ENCODE results near the gene MCF2L. TPM values are rescaled to one million over a fixed set of nuclear protein-coding genes. Genes with fewer than 3 reads are reported as not detected.

The MCF2L gene
- total RNA-seq, 4 donors from 2014 or later: 46.5 to 89.7 (median 55.0) TPM

- TF ChIP-seq, protein P1, sequence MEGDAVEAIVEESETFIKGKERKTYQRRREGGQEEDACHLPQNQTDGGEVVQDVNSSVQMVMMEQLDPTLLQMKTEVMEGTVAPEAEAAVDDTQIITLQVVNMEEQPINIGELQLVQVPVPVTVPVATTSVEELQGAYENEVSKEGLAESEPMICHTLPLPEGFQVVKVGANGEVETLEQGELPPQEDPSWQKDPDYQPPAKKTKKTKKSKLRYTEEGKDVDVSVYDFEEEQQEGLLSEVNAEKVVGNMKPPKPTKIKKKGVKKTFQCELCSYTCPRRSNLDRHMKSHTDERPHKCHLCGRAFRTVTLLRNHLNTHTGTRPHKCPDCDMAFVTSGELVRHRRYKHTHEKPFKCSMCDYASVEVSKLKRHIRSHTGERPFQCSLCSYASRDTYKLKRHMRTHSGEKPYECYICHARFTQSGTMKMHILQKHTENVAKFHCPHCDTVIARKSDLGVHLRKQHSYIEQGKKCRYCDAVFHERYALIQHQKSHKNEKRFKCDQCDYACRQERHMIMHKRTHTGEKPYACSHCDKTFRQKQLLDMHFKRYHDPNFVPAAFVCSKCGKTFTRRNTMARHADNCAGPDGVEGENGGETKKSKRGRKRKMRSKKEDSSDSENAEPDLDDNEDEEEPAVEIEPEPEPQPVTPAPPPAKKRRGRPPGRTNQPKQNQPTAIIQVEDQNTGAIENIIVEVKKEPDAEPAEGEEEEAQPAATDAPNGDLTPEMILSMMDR (IDR thresholded peaks at IDR 0.05): no peak
- DNase-seq (ENCODE audit: low spot score in 2 of 2): no peak
- 63 to 71% methylated on average over 29 of the region's 29 CpGs for whole genome bisulfite sequencing, 2 donors
- intact Hi-C loops (cut with DNase I; ENCODE audit: low total_unique reads): no loop called here
- H3K4me3 ChIP-seq (ENCODE audit: low read depth, poor library complexity, severe bottlenecking): no peak overlapping the region
Observed at GRCh38 chr13:113017506-113018215, 48.6 kb downstream of the MCF2L start.

DNA sequence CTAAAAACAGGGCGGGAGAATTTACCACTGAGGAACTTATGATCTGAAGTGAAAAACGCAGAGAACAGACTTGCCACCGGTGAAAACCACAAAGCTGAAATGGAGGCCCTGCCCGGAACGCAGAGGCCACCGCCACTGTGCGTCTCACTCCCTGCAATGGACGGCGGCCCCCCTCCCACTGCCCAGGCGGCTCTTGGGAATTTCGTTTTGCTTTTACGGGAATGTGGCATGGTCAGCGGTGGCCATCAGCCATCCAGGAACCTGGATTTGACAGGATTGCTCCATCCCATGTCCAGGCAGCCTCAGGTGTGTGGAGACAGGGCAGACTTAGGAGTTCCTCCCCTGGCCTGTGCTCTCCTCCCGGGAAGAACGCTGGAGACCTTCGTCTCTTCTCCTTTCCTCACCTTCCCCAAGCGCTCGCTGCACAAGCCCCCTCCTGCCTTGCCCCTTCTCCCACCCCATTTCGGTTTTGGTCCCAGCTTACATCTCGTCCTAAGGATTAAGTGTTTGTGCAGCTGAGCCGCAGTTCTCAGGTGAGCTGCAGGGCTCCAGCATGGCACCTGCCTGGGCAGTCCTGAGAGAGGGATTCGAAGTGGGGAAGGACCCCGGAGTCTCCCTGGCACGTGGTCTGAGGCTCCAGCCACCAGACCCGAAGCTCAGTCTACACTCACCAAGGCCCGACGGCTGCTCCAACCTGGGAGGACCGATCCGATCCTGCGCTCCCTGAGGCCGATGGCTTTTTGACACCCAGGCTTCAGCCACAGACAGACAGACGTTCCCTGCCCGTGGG lies 49.9 kb downstream of the MCF2L start:
- no peak overlapping the region for H3K4me3 ChIP-seq (ENCODE audit: low read depth, poor library complexity, severe bottlenecking)
- DNase-seq (ENCODE audit: low spot score in 2 of 2): no peak
- intact Hi-C loops (cut with DNase I; ENCODE audit: low total_unique reads): no loop called here
- WGBS, 2 donors: 85 to 87% methylated on average over 30 to 33 of the region's 33 CpGs
- TF ChIP-seq, protein P1 (IDR thresholded peaks at IDR 0.05): no peak
- no peak for TF ChIP-seq POLR2A (IDR thresholded peaks at IDR 0.05)

DNA sequence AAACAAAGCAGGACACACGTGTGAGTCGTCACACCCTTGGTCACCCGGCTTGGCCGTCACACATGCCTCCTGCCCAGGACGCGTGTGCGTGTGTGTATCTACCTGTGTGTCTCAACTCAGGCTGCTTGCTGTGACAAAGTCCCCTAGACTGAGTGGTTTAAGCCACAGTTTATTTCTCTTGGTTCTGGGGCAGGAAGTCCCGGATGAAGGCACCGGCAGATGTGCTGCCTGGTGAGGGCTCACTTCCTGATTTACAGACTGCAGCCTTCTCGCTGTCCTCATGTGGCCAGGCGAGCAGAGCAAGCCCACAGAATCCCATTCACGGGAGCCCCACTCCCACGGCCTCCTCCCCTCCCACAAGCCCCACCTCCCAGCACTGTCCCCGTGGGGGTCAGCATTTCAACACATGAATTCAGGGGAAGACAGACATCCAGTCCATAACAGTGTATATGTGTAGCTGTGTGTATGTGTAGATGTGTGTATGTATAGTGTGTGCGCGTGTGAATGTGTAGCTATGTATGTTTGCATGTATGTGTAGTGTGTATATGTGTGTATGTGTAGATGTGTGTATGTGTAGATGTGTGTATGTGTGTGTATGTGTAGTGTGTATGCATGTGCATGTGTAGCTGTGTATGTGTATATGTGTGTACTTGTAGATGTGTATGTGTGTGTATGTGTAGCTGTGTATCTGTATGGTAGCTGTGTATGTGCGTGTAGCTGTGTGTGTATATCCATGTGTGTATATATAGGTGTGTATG lies 51.5 kb downstream of the MCF2L start:
- intact Hi-C loops (cut with DNase I; ENCODE audit: low total_unique reads): no loop called here
- DNase-seq (ENCODE audit: low spot score in 2 of 2): no peak
- WGBS, 2 donors: 83 to 88% methylated on average over 17 of the region's 17 CpGs
- no peak for TF ChIP-seq POLR2A (IDR thresholded peaks at IDR 0.05)
- TF ChIP-seq, protein P1 (IDR thresholded peaks at IDR 0.05): no peak
- H3K4me3 ChIP-seq (ENCODE audit: low read depth, poor library complexity, severe bottlenecking): no peak overlapping the region

DNA sequence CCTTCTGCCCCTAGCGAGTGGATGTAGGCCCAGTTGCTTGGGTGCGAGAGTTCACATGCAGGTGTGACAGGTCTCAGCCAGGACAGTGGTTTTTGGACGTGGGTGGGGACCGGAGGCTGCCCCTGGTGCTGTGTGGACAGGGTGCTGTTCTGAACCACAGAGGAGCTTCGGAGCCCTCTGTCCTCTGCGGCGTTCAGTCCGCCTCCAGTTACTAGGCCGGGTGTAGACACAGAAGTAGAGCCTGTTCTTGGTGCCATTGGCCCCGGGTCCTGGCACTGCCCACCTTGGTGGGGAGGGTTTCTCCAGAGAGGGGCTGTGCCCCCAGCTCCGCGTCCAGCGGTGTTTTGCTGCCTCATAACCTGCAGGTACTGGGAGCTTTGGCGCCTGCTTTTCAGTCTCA lies 52.4 kb downstream of the MCF2L start:
- 82 to 84% methylated on average over 11 to 13 of the region's 14 CpGs for WGBS, 2 donors
- TF ChIP-seq, protein P1 (IDR thresholded peaks at IDR 0.05): no peak
- TF ChIP-seq POLR2A (IDR thresholded peaks at IDR 0.05): no peak
- intact Hi-C loops (cut with DNase I; ENCODE audit: low total_unique reads): no loop called here
- H3K4me3 ChIP-seq (ENCODE audit: low read depth, poor library complexity, severe bottlenecking): no peak overlapping the region
- no peak for DNase-seq (ENCODE audit: low spot score in 2 of 2)

DNA sequence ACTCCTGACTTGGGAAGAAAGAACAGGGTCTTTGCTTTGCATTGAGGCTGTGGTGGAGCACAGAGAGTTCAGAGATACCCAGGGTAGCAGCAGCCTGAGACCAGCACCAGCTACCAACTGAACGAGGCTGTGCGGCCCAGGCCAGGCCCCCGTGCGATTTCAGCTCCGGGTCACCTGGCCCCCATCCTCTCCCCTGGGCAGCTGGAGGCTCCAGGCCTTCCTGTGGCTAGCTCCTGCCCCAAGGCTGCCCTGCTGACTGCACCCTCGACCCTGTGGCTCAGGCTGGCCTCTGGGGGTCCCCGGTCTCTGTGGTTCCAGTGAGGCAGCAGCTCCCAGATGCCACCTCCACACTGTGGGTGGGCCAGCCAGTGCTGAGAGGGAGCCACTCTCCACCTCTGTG lies 52.8 kb downstream of the MCF2L start:
- TF ChIP-seq POLR2A (IDR thresholded peaks at IDR 0.05): no peak
- TF ChIP-seq, protein P1 (IDR thresholded peaks at IDR 0.05): no peak
- intact Hi-C loops (cut with DNase I; ENCODE audit: low total_unique reads): no loop called here
- H3K4me3 ChIP-seq (ENCODE audit: low read depth, poor library complexity, severe bottlenecking): no peak overlapping the region
- WGBS, 2 donors: 83 to 87% methylated on average over 6 of the region's 7 CpGs
- no peak for DNase-seq (ENCODE audit: low spot score in 2 of 2)
